Karpas-422 (cell line): ENCODE results near the gene IL11RA. TPM values are rescaled to one million over a fixed set of nuclear protein-coding genes. Genes with fewer than 3 reads are reported as not detected.

Experiments
- DNase-seq: peaks from one replicate; pipeline ENCODE4 v3.0.0-alpha.2; 2015
- H2AFZ ChIP-seq: fragments of 200-600 bp; sonication (generic); 2 replicates; pipeline ENCODE4 v1.6.1; 2014; ENCODE audit warnings: antibody characterized with exemption, low read length, mixed read lengths
- H3K27ac ChIP-seq: fragments of 200-600 bp; sonication (generic); 2 replicates; pipeline ENCODE4 v1.5.1; 2014; ENCODE audit warnings: mild to moderate bottlenecking, low read length, moderate library complexity
- H3K27me3 ChIP-seq: fragments of 200-600 bp; sonication (generic); 2 replicates; pipeline ENCODE4 v1.6.1; 2014; ENCODE audit warnings: low read length, mixed read lengths
- H3K36me3 ChIP-seq: fragments of 200-600 bp; sonication (generic); 2 replicates; pipeline ENCODE4 v1.6.1; 2014; ENCODE audit warnings: low read length, mixed read lengths; ENCODE audit not compliant: insufficient read depth
- H3K4me1 ChIP-seq: fragments of 200-600 bp; sonication (generic); 2 replicates; pipeline ENCODE4 v1.6.1; 2014; ENCODE audit warnings: mild to moderate bottlenecking, low read length, mixed read lengths
- H3K4me2 ChIP-seq: fragments of 200-600 bp; sonication (generic); 2 replicates; pipeline ENCODE4 v1.6.1; 2014; ENCODE audit warnings: low read length, low read depth, mild to moderate bottlenecking; ENCODE audit not compliant: poor library complexity, severe bottlenecking
- H3K4me3 ChIP-seq: fragments of 200-600 bp; sonication (generic); 2 replicates; pipeline ENCODE4 v1.5.1; 2014; ENCODE audit warnings: mild to moderate bottlenecking, antibody characterized with exemption, low read length, mixed read lengths
- H3K79me2 ChIP-seq: fragments of 200-600 bp; sonication (generic); 2 replicates; pipeline ENCODE4 v1.6.1; 2014; ENCODE audit warnings: mild to moderate bottlenecking, low read length, mixed read lengths
- H3K9ac ChIP-seq: fragments of 200-600 bp; sonication (generic); 2 replicates; pipeline ENCODE4 v1.6.0; 2014; ENCODE audit warnings: low read length
- H3K9me2 ChIP-seq: fragments of 200-600 bp; sonication (generic), shearing (Covaris generic); replicated peaks from 2 replicates; pipeline ENCODE4 v1.6.0; 2014; ENCODE audit warnings: mild to moderate bottlenecking, low read length, moderate library complexity; ENCODE audit not compliant: insufficient read depth
- H3K9me3 ChIP-seq: fragments of 300-700, 200-600 bp; sonication (generic); 2 replicates; pipeline ENCODE4 v1.6.1; 2014; ENCODE audit warnings: low read length, mixed read lengths
- H4K20me1 ChIP-seq: fragments of 200-600 bp; sonication (generic); 2 replicates; pipeline ENCODE4 v1.6.1; 2014; ENCODE audit warnings: mild to moderate bottlenecking, antibody characterized with exemption, low read length, low read depth; ENCODE audit not compliant: insufficient read depth
- total RNA-seq: library from RNA; depleted of rRNA; stranded (reverse); fragments of >200 nt; shearing (Covaris generic); gene quantifications from 2 replicates; pipeline ENCODE4 v1.2.3, GENCODE V29; 2014; ENCODE audit warnings: low replicate concordance; rRNA removed

IL11RA gene
- 9.4 and 15.1 TPM in 2 replicates for total RNA-seq

- H3K4me3 ChIP-seq, result no peak within 1 kb of the TSS
- H3K27ac ChIP-seq, result no peak within 1 kb of the TSS
- H3K79me2 ChIP-seq, result peaks cover 11% of the 10 kb centered on the region
- no peaks in the 10 kb centered on the region; the same call in 1 of the 2 replicates for H4K20me1 ChIP-seq
- no peaks in the 10 kb centered on the region for H3K9me3 ChIP-seq
- H3K9ac ChIP-seq, result no peak within 1 kb of the TSS
- no peaks in the 10 kb centered on the region for H3K27me3 ChIP-seq
- no peak within 1 kb of the TSS for H3K4me2 ChIP-seq
- no peaks in the 10 kb centered on the region for H3K9me2 ChIP-seq
- H3K36me3 ChIP-seq, result peaks cover 5% of the 10 kb centered on the region; the same call in 1 of the 2 replicates
- DNase-seq, result no peak
- peaks cover 10% of the 10 kb centered on the region for H3K4me1 ChIP-seq
- H2AFZ ChIP-seq, result no peak within 1 kb of the TSS
These were observed at the start of gene IL11RA for GRCh38 chr9:34651876-34652601. TSS of gene IL11RA (plus strand) at chr9:34652185. CDS start at chr9:34655218, 3,033 bp downstream.

- Histone ChIP-seq H3K4me1 (peaks cover 21% of the 10 kb centered on the region), H3K4me2 (no peak overlapping the region), H3K27ac (no peak overlapping the region), H3K79me2 (no peaks in the 10 kb centered on the region), H3K9ac (no peak overlapping the region), H4K20me1 (no peaks in the 10 kb centered on the region), H3K36me3 (no peaks in the 10 kb centered on the region), H3K9me3 (no peaks in the 10 kb centered on the region), H3K27me3 (no peaks in the 10 kb centered on the region), H3K4me3 (no peak overlapping the region), H2AFZ (no peak overlapping the region), H3K9me2 (no peaks in the 10 kb centered on the region)
- peak; percentile 93 for DNase-seq
These were observed 48.3 kb upstream of the IL11RA start for GRCh38 chr9:34603610-34604231.

GRCh38 chr9:34606190-34606589, 45.8 kb upstream of the IL11RA start:
- Histone ChIP-seq H3K79me2 (peaks cover 5% of the 10 kb centered on the region), H3K27ac (no peak overlapping the region), H3K27me3 (no peaks in the 10 kb centered on the region), H4K20me1 (no peaks in the 10 kb centered on the region), H3K4me1 (peaks cover 28% of the 10 kb centered on the region), H3K9me3 (no peaks in the 10 kb centered on the region), H3K4me2 (no peak overlapping the region), H2AFZ (no peak overlapping the region), H3K9ac (no peak overlapping the region), H3K9me2 (no peaks in the 10 kb centered on the region), H3K36me3 (no peaks in the 10 kb centered on the region), H3K4me3 (no peak overlapping the region)
- no peak for DNase-seq

- no peaks in the 10 kb centered on the region for H3K36me3 ChIP-seq
- H4K20me1 ChIP-seq, result no peaks in the 10 kb centered on the region
- no peak overlapping the region for H3K9ac ChIP-seq
- H3K9me3 ChIP-seq, result no peaks in the 10 kb centered on the region
- H3K79me2 ChIP-seq, result peaks cover 12% of the 10 kb centered on the region
- H2AFZ ChIP-seq, result no peak overlapping the region
- no peak overlapping the region for H3K27ac ChIP-seq
- no peak for DNase-seq
- H3K4me3 ChIP-seq, result no peak overlapping the region
- H3K4me1 ChIP-seq, result peaks cover 23% of the 10 kb centered on the region
- no peaks in the 10 kb centered on the region for H3K9me2 ChIP-seq
- H3K4me2 ChIP-seq, result no peak overlapping the region
- H3K27me3 ChIP-seq, result no peaks in the 10 kb centered on the region
These were observed 45.1 kb upstream of the IL11RA start for GRCh38 chr9:34606905-34607304.

GRCh38 chr9:34607331-34607730, 44.7 kb upstream of the IL11RA start:
- no peak overlapping the region for H3K4me3 ChIP-seq
- no peaks in the 10 kb centered on the region for H3K36me3 ChIP-seq
- H2AFZ ChIP-seq, result no peak overlapping the region
- no peaks in the 10 kb centered on the region for H3K9me2 ChIP-seq
- no peak overlapping the region for H3K9ac ChIP-seq
- H3K9me3 ChIP-seq, result no peaks in the 10 kb centered on the region
- no peak overlapping the region for H3K27ac ChIP-seq
- DNase-seq, result no peak
- no peaks in the 10 kb centered on the region for H4K20me1 ChIP-seq
- peaks cover 12% of the 10 kb centered on the region for H3K79me2 ChIP-seq
- peaks cover 21% of the 10 kb centered on the region for H3K4me1 ChIP-seq
- no peaks in the 10 kb centered on the region for H3K27me3 ChIP-seq
- H3K4me2 ChIP-seq, result no peak overlapping the region

- peaks cover 12% of the 10 kb centered on the region for H3K79me2 ChIP-seq
- H2AFZ ChIP-seq, result no peak overlapping the region
- no peaks in the 10 kb centered on the region for H3K36me3 ChIP-seq
- H3K9ac ChIP-seq, result peak overlapping the region; percentile 99
- H3K4me2 ChIP-seq, result peak overlapping the region; percentile 95
- H3K9me3 ChIP-seq, result no peaks in the 10 kb centered on the region
- no peaks in the 10 kb centered on the region for H4K20me1 ChIP-seq
- peaks cover 24% of the 10 kb centered on the region for H3K4me1 ChIP-seq
- no peaks in the 10 kb centered on the region for H3K27me3 ChIP-seq
- H3K9me2 ChIP-seq, result no peaks in the 10 kb centered on the region
- H3K27ac ChIP-seq, result no peak overlapping the region
- peak overlapping the region; percentile 100 for H3K4me3 ChIP-seq
- peak; percentile 41 for DNase-seq
These were observed 41.4 kb upstream of the IL11RA start for GRCh38 chr9:34610434-34611206.

- peak overlapping the region; percentile 31; the same call in 1 of the 2 replicates for H2AFZ ChIP-seq
These were observed 40.7 kb upstream of the IL11RA start for GRCh38 chr9:34611251-34611810.

More at GRCh38 chr9:34611251-34611810, 40.7 kb upstream of the IL11RA start:
- H3K27me3 ChIP-seq, result no peaks in the 10 kb centered on the region
- no peaks in the 10 kb centered on the region for H4K20me1 ChIP-seq
- H3K9me2 ChIP-seq, result no peaks in the 10 kb centered on the region
- no peak for DNase-seq
- H3K9ac ChIP-seq, result peak overlapping the region; percentile 99
- H3K4me3 ChIP-seq, result peak overlapping the region; percentile 100
- peak overlapping the region; percentile 95 for H3K4me2 ChIP-seq
- peaks cover 24% of the 10 kb centered on the region for H3K4me1 ChIP-seq
- H3K9me3 ChIP-seq, result no peaks in the 10 kb centered on the region
- no peaks in the 10 kb centered on the region for H3K36me3 ChIP-seq
- no peak overlapping the region; the same call in 1 of the 2 replicates for H3K27ac ChIP-seq
- H3K79me2 ChIP-seq, result peaks cover 12% of the 10 kb centered on the region
